Stimulated activated CD8-positive, alpha-beta memory T cell treated with anti-CD3 and anti-CD28 coated beads, Interleukin-4, amount 100 ng/mL, for 48 hours (primary cell): Measurements from ENCODE around the gene ZNF691.
"Not testable (repeated sequence)": the region's sequence is repeated elsewhere in the genome, so short reads cannot be mapped to it uniquely, and the experiment has no call there.

ENCODE experiments used
- DNase-seq: peaks from one replicate; pipeline ENCODE4 v3.0.0-alpha.2; 2020

The ZNF691 gene, protein sequence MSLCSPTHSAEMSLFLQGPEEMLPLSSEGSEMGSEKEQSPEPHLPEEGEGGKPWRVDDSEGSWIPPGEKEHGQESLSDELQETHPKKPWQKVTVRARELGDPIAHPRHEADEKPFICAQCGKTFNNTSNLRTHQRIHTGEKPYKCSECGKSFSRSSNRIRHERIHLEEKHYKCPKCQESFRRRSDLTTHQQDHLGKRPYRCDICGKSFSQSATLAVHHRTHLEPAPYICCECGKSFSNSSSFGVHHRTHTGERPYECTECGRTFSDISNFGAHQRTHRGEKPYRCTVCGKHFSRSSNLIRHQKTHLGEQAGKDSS

DNA sequence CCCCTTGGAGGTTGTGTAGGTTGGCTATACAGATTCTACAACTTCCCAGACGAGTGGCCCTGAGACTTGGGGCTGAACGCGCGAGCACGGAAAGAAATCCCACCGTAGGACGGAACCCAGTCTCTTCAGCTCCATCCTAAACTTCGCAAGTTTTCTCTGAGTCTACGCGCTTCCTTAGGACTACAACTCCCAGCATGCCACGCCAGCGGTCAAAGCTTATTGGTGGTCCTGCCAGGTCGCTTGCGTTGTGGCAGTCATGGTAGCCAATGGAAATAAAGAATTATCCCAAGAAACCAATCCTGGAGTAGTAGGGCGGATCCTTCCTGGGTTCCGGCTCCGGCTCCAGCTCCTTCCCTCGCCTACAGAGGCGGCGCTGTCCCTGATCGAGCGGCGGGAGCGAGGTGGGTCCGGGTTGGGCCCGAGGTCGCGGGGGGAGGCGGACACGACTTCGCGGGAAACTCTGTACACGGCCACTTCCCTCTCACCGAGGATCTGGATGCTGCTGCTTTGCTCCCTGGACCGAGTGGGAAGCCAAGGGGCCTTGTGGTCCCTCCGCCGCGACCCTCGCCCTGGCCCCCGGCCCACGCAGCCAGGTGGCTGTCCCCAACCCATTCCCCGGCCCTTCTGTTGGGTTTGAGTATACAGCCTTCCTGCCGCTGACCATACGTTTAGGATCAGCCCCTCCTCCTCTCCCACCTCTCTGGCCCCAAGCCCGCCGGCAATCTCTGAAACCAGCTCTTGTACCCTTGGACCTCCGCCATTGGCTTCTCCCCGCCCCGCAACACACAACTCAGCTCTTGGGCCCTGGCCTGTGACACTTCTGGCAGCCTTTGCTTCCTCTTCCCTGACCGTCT lies at the start of gene ZNF691:
TSS of gene ZNF691 (plus strand) at position 357 of the 854 bp plus-strand sequence. CDS start 3,046 bp downstream, outside the sequence.
- peak; percentile 89 for DNase-seq

DNA sequence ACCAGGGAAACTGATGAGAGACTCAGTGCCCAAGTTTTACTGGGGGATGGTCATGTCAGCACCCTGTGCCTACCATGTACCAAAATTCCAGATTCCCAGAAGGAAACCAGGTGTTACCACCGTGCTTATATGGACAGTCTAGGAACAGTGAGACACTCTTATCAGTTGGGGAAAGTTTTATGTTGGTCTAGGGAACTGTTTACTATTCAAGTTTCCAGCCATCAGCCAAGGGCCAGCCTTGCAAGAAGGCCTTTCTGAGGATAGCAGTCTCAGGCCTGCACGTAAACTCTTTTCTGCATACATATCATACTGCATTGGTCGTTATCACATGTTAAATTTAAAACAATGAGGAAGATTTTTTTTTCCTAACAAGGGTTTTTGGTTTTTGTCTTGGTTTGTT lies 49.0 kb upstream of the ZNF691 start:
- DNase-seq = no peak

DNA sequence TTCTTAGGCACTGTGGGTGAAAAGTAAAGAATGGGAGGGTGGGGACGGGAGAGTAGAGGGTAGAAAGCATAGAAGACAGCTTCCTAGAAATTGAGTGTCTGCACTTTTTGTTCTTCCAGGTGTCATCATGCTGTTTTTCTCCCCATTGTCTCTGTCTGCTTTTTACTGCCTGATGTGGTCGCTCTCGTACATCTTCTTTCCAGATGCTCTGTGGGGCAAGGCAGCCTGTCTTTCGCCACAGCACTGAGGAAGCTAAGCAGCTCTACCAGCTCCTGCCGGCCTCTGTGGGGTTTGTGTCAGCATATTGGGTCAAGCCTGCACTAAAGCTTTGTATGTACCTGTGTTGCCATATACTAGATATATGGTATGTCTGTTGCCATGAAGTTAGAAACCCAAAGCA lies 48.4 kb upstream of the ZNF691 start:
- no peak for DNase-seq

DNA sequence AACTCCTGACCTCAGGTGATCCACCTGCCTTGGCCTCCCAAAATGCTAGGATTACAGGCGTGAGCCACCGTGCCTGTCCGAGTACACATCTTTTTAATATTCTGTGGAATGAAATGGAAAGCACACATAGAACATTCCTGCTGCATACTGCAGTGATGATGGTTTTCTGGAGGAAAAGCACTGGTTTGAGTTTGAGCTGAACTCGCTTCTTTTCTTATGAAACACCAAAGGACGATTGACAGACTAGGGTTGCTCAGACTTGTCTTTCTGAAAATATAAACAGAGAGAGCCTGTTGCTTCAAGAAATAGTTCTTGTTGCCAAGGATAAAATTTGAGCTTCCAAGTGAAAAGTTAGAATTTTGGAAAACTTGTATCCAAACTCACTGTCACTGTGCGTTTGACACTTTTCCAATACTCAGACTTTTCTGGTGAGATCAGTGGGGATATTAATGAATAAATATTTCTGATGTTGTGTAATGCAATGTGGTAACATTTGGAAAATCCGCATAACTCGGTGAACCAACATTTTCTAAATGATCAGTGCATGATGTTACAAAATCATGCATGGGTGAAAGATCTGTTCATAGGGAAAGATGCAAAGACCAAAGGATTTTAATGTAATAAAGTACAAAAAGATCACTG lies 44.5 kb upstream of the ZNF691 start:
- DNase-seq = no peak

DNA sequence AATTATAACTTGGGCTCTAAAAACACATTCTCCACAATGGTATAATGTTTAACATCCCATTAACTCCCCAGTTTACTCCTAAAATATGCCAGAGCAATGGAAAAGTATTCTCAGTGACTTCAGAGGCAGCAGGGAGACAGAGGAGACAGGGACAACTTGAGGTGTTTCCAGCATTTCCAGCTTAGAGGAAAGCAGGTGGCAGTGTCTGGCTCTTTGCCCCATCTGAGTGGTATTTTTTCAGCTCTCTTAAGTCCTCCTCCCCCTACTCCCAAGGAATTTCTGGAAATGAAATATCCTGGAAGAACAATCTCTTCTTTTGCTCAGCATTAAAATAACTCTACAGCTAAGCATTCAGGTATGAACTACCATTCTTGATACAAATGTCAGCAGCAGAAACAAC lies 40.2 kb upstream of the ZNF691 start:
- DNase-seq = no peak

DNA sequence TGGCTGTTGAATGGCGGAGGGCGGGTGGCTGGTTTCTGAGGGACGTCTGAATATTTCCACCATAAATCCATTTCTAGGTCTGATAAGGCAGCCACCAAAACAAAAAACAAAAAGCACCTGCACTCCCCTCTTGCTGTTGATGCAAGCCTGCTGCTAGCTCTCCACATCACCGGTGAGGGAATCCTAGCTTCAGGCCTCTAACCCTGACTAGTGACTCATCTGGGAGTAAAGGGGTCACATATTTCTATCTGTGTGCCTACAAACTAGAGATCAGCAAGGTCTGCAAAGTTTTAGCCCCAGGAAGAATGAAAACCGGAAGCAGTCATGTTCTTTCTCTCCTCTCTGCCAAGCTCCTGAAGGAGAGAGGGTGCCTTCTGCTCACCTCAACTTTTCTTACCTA lies 39.8 kb upstream of the ZNF691 start:
- DNase-seq = no peak

DNA sequence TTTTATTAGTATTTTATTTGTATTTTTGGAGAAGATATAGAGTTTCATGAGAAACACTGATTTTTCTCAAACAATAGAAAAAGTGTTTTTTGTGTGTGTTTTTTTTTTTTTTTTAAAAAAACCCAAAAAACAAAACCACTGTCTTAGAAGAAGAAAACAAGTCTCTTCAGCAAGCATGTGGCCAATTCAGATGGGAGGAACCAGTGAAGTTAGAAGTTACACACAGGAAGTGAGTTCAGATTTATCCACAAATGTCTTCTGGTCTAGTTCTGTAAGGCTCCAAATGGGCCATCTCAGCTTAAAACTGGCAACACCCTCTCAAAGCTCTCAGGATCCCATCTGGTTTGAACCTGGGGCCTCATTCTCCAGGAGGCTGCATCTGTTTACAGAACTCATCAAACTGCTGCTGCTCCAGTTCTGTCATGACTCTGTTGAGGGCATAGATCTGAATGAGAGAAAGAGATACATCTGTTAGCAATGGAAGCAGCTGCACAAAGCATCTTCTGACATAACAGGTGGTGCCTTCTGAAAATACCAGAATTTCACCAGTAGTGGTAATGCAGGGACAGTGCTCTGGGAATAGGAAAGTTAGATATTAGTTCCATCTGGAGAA lies 39.3 kb upstream of the ZNF691 start:
- DNase-seq = no peak

DNA sequence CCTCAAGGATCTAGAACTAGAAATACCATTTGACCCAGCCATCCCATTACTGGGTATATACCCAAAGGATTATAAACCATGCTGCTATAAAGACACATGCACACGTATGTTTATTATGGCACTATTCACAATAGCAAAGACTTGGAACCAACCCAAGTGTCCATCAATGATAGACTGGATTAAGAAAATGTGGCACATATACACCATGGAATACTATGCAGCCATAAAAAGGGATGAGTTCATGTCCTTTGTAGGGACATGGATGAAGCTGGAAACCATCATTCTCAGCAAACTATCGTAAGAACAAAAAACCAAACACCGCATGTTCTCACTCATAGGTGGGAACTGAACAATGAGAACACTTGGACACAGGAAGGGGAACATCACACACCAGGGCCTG lies 31.6 kb upstream of the ZNF691 start:
- DNase-seq = not testable (repeated sequence)

DNA sequence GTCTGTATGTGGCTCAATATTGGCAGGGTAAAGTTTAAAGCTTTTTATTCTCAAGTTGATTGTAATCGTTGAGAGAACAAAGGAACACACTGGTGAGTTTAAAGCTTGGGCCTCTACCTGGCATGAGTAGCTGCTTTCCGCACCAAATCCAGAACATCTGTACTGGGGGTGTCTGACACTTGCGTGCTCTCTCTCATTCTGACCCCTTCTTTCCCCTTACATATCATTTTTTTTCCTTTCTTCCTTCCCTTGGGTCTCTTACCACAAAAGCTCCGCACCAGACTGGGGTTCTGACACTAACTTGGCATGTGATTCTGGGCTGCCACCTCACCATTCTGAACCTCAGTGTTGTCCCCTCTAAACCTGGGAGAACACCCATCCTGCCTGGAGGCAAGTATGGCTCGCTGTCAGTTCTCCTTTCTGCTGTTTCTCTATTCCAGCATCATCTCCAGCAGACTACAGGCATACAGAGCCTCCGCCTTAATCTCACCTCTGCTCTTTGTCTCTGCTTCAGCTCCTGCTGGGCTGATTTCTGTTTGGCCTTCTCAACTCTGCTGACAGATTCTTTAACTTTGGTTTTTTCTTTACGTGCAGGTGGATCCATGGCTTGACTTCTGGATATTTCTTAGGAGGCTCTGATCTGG lies 30.4 kb upstream of the ZNF691 start:
- peak; percentile 31 for DNase-seq

DNA sequence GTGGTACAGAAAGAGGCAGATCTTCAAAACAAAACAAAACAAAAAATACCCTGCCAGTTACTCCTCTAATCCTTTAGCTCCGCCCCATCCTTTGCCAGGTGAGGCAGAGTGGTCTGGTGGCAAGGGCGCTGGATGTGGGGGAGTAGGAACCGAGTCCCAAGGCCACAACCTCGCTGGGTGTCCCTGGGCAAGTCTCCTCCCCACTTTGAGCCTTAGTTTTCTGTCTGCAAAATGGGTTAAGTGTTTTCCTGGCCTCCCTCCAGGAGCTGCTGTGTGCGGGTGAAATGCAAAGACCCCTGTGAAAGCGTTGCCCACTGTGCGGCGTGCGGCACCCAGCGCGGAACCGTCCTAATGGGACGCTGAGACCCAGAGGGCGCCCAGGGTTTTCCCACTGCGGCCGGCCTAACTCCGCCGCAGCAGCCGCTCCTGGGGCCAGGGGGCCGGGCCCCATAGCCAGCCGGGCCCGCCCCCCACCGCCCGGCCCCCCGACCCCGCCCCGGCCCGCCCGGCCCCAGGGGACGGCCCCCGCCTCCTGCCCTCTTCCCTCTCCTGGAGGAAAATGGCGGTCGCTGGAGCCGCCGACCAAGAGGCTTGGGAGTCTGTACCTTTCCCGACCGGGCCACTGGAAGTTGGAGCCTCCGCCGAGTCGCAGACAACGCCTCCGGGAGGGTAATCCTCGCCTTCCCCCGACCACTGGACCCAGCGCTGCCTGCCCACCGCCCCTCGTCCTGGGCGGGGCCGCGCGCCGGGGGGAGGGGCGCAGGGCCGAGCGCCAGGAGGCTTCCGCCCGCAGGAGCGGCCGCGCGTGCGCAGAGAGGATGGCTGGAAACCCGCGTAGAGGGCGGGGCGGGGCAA lies 29.6 kb upstream of the ZNF691 start, which contains the start of the genes ERMAP and SVBP:
TSS of gene ERMAP (plus strand) at position 538 of the 855 bp plus-strand sequence. CDS start 13,327 bp downstream, outside the sequence.
TSS of gene SVBP (minus strand) at position 813 of the 855 bp plus-strand sequence. CDS start 853 bp downstream, outside the sequence.
- DNase-seq = peak; percentile 97

DNA sequence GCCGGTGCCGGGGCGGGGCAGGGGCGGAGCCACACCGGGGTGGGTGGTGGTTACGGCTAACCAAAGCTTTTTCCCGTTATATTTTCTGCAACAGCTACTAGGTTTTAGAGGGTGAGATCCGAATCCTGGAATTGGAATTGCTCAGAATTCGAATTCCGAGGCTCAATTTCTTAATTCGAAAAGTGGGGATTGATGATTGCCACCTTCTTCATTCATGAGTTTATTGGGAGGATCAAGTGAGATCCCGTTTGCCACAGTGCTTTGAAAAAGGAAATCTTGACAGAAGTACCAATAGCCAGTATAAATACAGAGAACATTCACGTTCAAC lies 29.0 kb upstream of the ZNF691 start:
- no peak for DNase-seq

DNA sequence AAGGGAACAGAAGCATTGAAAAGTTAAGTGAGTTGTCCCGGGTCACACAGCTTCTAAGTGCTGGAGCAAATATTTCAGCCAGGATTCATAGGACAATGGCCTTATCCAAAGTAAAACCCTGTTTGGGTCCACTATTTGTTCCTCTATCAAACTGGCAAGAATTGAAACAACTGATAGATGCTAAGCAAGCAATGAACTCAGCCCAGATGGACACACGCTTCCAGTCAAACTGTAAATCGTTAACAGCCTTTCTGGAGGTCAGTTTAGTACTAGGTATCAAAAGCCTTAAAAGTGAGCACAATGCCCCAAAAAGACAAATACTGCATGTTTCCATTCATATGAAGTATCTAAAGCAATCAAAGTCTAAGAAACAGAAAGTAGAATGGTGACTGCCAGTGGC lies 28.4 kb upstream of the ZNF691 start:
- DNase-seq = no peak

DNA sequence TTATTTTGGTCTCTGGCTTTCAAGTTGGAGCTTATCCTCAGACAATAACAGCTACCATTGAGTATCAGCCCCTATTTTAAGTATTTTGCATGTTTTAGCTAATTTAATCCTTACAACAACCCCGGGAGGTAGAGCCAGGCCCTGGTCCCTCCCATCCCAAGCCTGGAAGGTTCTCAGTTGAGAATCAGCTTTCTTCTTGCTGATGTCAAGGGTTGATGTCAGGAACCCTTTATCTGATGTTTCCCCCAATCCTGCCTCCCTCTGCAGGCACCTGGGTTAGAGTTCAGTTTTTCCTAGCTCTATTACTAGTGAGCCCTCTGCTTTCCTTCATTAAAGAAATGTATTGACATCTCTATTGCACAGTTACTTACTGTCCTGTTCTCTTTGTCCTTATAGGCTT lies 25.6 kb upstream of the ZNF691 start:
- DNase-seq = no peak

DNA sequence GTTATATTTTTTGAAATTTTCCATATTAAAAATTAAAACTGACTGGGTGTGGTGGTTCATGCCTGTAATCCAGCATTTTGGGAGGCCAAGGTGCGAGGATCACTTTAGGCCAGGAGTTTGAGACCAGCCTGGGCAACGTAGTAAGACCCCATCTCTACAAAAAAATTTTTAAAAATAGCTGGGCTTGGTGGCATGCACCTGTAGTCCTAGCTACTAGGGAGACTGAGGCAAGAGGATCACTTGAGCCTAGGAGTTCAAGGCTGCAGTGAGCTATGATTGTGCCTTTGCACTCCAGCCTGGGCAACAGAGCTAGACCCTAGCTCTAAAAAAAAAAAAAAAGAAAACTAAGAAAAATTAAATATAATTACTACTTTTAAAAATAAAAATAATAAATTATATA lies 24.7 kb upstream of the ZNF691 start:
- no peak for DNase-seq

DNA sequence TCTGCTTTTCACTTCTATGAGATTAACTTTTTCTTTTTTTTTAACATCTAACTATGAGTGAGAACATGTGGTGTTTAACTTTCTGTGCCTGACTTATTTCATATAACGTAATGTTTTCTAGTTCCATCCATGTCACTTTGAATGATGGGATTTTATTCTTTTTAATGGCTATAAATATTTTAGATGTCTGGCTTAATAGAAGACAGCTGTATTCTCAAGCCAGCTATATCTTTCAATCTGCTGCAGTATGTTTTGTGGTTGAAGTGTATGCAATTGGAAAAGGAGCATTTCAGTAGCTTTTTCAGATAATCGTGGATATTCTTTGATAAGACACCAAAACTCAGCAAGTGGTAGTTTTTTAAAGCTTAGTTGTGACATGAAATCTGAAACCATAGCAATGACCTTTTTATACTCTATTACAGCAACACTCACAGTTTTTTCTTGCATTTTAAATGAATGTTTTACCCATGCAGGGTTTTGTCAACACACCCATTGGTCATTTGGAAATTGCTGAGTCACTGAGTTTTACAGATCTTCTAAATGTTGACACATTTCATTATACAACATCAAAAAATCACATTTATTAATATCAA lies 23.5 kb upstream of the ZNF691 start:
- no peak for DNase-seq

DNA sequence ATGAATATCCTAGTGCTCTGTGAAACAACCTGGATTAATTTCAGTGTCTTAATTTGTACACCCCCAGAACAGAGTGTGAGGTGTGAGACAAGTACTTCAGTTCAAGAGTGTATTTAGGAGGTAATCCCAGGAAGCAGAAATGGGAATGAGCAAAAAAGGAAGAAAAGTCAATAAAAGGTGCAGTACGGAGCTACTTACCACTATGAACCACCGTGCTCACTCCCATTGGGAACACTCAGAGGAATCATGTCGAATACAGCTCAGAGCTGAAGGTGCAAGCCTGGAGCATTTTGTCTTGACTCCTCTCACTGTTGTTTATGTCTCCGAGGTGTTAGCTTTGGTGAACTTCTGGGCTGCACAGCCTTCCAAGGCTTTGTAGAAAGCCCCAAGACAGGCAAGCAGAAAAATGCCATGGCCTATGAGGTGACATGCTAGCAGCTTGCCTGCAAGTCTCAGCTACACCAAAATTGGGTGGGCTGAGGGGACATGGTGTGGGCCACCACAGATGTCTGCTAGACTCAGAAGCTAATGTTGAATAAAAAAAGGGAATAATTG lies 21.9 kb upstream of the ZNF691 start:
- DNase-seq = no peak

DNA sequence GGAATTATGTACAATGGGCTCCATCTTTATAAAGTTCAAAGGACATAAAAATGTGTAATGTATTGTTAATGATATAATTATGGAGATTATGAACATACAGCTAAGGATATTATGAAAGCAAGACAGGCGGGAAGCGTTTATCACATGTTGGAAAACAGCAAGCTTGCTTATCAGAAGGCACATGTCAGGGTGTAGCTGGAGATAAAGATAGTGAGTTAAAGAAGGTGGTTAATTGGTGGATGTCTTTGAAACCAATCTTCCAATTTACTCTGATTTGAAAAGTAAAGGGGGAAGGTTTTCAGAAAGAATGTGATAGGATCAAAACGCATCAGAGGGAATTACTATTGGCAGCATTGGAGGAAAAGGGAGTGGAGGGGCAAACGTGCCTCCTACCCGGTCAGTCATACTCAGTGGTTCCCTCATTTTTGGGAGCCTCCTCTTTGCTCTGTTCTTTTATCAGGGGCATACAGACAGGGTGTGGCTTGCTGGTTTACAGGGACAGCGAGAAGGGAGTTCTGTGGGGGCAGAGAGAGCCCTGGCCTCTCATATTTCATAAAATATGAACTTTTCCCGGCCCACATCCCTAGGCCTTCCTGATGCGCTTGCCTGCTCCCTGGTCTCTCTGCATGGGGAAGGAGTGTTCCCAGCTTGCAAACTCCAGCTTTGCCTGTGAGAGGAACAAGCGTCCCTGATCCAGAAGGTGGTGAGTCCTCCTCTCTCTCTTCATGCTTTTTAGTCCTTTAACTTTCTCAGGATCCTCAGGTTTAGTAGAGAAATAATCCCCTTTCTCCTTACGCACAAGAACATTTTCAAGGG lies 21.2 kb upstream of the ZNF691 start:
- no peak for DNase-seq

DNA sequence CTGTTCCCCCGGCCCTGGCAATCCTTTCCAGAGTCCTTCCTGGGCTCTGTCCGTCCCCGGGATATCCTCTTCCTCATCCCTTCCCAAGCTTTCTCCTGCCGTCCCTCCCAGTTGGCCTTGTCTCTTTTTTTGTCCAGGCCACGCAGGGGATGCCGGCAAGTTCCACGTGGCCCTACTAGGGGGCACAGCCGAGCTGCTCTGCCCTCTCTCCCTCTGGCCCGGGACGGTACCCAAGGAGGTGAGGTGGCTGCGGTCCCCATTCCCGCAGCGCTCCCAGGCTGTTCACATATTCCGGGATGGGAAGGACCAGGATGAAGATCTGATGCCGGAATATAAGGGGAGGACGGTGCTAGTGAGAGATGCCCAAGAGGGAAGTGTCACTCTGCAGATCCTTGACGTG lies 15.8 kb upstream of the ZNF691 start:
- no peak for DNase-seq

DNA sequence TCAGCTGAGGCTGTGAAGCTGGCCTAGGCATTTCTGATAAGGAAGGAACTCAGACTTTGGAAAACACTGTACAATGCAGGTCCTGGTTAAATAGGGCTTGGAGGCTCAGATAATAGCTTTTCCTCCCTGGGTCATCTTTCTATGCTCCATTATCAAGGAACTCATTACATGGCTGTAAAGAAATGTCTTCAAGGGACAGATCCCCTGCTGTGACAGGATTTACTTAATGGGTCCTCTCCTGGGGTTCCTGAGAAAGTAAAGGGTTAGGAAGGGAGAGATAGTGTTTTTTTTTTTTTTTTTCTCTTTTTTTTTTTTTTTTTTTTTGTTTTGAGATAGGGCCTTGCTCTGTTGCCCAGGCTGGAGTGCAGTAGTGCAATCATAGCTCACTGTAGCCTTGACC lies 15.1 kb upstream of the ZNF691 start:
- DNase-seq = no peak

DNA sequence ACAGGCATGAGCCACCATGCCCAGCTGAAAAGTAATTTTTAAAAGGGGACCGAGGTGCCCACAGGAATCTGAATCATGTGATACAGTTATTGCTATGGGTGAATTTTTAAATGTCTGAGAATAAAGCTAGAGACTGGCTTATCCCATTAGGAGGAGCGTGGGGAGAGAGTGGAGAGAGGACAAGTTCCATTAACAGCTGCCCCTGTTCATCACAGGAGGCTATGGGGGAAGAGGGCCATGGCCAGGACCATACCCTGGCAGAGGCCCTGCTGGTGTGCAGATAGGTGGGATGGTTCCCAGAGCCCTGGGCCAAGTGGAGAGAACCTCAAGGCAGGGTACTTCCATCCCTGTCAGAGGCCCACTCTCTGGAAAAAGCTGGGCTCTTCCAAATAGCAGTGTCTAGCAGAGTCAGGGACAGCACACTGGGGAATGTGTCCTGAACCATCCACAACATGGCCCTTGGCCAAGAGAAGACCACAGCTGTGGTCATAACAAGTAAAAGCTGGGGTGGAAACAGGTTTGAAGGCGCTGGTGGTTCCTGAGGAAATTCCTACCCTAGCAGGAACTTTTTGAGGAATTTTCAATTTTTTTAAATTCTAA lies 13.7 kb upstream of the ZNF691 start:
- no peak for DNase-seq
